ENCODE measurements around the gene SFXN2. TPM values are rescaled to one million over a fixed set of nuclear protein-coding genes. Genes with fewer than 3 reads are reported as not detected.
A peak's percentile ranks its signal among the peaks of the same experiment; 100 is the strongest.

SFXN2 gene
- total and polyA plus RNA-seq, 12 donors, result 0.91 to 12.2 (median 5.7) TPM

DNA sequence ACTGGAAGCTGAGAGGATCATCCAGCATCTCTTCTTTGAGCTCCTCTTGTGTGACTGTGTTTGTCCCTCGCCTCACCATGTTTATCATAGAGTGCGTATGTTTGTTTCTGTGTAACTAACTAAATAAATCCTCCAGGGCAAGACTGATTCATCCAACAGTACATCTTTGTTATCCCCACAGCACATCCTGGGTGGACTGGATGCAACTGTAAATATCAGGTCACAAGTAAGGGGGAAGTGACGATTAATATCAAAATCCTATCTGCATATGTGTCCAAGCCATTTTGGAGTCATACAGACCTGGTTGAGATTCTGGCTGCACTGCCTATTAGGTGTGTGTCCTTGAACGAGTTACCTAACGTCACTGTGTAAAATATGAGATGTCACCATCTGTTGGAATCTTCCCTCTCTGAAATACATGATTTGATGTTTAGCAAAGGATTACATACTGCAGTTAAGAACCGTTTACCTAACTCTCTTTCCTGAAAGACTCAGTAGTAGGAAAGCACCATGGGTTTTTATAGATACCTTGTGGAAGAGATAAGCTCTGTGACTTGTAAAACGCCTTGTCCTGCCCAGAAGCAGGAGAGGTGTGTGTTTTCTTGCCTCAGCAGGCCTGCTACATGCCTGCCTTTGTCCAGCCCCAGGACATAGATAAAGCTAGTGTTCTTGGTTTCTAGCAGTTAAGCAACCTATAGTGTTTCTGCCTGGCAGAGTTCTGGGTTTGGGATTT, 55.1 kb downstream of the SFXN2 start:
- H3K4me1 ChIP-seq (replicated peaks in 1 of 2), result peaks cover 60 to 92% of the 10 kb centered on the region in 2 donors
- H3K27ac ChIP-seq, result peak overlapping the region; percentile 64 to 92 (median 77)
- no peaks in the 10 kb centered on the region for H3K9me3 ChIP-seq (replicated peaks in 1 of 3)
- 41 to 54% (median 46%) methylated on average over 7 of the region's 7 CpGs for whole genome bisulfite sequencing, 4 donors
- intact Hi-C loops (cut with DNase I), result no loop called here
- no peak for DNase-seq
- H3K36me3 ChIP-seq (replicated peaks in 1 of 2), result no peaks in the 10 kb centered on the region
- H3K27me3 ChIP-seq, result no peaks in the 10 kb centered on the region
- TF ChIP-seq, protein P1, sequence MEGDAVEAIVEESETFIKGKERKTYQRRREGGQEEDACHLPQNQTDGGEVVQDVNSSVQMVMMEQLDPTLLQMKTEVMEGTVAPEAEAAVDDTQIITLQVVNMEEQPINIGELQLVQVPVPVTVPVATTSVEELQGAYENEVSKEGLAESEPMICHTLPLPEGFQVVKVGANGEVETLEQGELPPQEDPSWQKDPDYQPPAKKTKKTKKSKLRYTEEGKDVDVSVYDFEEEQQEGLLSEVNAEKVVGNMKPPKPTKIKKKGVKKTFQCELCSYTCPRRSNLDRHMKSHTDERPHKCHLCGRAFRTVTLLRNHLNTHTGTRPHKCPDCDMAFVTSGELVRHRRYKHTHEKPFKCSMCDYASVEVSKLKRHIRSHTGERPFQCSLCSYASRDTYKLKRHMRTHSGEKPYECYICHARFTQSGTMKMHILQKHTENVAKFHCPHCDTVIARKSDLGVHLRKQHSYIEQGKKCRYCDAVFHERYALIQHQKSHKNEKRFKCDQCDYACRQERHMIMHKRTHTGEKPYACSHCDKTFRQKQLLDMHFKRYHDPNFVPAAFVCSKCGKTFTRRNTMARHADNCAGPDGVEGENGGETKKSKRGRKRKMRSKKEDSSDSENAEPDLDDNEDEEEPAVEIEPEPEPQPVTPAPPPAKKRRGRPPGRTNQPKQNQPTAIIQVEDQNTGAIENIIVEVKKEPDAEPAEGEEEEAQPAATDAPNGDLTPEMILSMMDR (IDR thresholded peaks at IDR 0.05), result no peak
- TF ChIP-seq POLR2A (IDR thresholded peaks at IDR 0.05), result no peak
- H3K4me3 ChIP-seq, result no peak overlapping the region

DNA sequence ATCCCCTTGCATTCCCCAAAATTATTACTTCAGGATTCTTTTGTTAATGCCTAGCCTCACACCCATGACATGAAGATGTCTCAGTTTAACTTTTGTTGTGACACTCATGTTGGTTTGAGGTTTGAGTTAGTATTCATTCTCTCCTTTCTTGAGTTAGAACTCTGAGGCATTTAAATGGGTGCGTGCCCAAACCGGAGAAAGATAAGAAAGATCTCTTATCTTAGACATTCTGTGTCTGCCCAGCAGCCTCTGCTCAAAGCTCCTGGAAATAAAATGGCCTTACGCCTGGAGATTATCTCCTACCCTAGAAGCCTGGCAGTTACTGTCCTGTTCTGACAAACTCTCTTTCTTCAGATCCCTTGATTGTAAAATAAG, 55.7 kb downstream of the SFXN2 start:
- Histone ChIP-seq H3K36me3 (replicated peaks in 1 of 2) (no peaks in the 10 kb centered on the region), H3K27ac (peak overlapping the region; percentile 22 to 92 (median 77)), H3K27me3 (no peaks in the 10 kb centered on the region), H3K9me3 (replicated peaks in 1 of 3) (no peaks in the 10 kb centered on the region), H3K4me1 (replicated peaks in 1 of 2) (peaks cover 64 to 92% of the 10 kb centered on the region in 2 donors), H3K4me3 (no peak overlapping the region)
- DNase-seq, result peak in 4 of 7 donors; percentile 54 to 70 (median 62)
- intact Hi-C loops (cut with DNase I), result no loop called here
- 40 to 52% (median 44%) methylated on average over 3 of the region's 3 CpGs for WGBS, 4 donors
- no peak for TF ChIP-seq POLR2A (IDR thresholded peaks at IDR 0.05)
- TF ChIP-seq, protein P1 (IDR thresholded peaks at IDR 0.05), result no peak

DNA sequence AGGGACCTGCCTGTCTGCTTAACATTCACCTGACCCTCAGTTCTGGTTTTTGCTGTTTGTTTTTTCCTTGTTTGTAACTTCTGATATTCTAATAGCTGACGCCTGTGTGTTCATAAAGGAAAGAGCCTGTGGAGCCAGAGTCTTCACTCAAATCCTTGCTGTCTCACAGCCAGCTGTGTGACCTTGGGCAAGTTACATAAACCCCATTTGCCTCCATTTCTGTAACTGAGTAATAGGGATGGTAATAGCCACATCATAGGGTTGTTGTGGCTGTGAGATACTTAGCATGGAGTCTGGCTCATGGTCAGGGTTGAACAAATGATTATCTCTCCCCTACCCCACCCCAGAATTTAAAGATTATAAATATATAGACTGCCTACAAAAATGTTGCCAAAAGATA, 56.4 kb downstream of the SFXN2 start:
- peaks cover 71 to 92% of the 10 kb centered on the region in 2 donors for H3K4me1 ChIP-seq (replicated peaks in 1 of 2)
- TF ChIP-seq, protein P1 (IDR thresholded peaks at IDR 0.05), result no peak
- no peak for TF ChIP-seq POLR2A (IDR thresholded peaks at IDR 0.05)
- WGBS, 4 donors, result 27 to 43% (median 36%) methylated on average over 1 of the region's 1 CpG

DNA sequence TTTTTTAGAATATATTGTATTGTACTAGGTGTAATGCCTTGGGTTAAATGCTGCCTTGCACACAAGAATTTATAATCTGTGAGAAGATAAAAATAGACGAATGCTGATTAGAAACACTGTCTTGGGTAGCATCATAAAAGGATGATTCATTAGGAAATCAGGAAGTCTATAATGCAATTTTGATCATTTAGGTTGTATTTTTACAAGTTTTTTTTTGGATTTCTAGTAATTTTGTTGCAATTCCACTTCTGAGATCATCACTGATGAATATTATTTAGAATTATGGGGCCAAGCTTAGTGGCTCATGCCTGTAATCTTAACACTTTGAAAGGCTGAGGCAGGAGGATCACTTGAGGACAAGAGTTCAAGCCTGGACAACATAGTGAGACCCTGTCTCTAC, 58.9 kb downstream of the SFXN2 start:
- no peak for DNase-seq
- Histone ChIP-seq H3K4me1 (replicated peaks in 1 of 2) (peaks cover 78 to 95% of the 10 kb centered on the region in 2 donors), H3K36me3 (replicated peaks in 1 of 2) (no peaks in the 10 kb centered on the region), H3K4me3 (no peak overlapping the region), H3K27me3 (no peaks in the 10 kb centered on the region), H3K9me3 (replicated peaks in 1 of 3) (no peaks in the 10 kb centered on the region), H3K27ac (peak overlapping the region; percentile 11 to 96 (median 92))
- intact Hi-C loops (cut with DNase I), result no loop called here
- TF ChIP-seq, protein P1 (IDR thresholded peaks at IDR 0.05), result no peak
- TF ChIP-seq POLR2A (IDR thresholded peaks at IDR 0.05), result no peak
- WGBS, 4 donors, result 10 to 23% (median 17%) methylated on average over 1 of the region's 1 CpG

More for the DNA sequence above, 56.4 kb downstream of the SFXN2 start:
- peak; percentile 63 to 90 (median 78) for DNase-seq
- no peaks in the 10 kb centered on the region for H3K27me3 ChIP-seq
- intact Hi-C loops (cut with DNase I), result no loop called here
- no peaks in the 10 kb centered on the region for H3K36me3 ChIP-seq (replicated peaks in 1 of 2)
- H3K4me3 ChIP-seq, result no peak overlapping the region
- peak overlapping the region; percentile 22 to 92 (median 77) for H3K27ac ChIP-seq
- H3K9me3 ChIP-seq (replicated peaks in 1 of 3), result no peaks in the 10 kb centered on the region

Data from adrenal gland (tissue), 12 donors.